HG03039 (cell line): ENCODE results near the gene SEH1L.
"Not testable (repeated sequence)": the region's sequence is repeated elsewhere in the genome, so short reads cannot be mapped to it uniquely, and the experiment has no call there.

ENCODE experiments used
- ATAC-seq: cut with Tn5 transposase; IDR thresholded peaks from one replicate; pipeline ENCODE4 v1.9.1; 2021; ENCODE audit warnings: mild to moderate bottlenecking, moderate library complexity; ENCODE audit not compliant: unreplicated experiment

Gene SEH1L

GRCh38 chr18:12943215-12943614 lies 4.6 kb upstream of the SEH1L start:
- no peak for ATAC-seq

GRCh38 chr18:12944709-12945108 lies 3.1 kb upstream of the SEH1L start:
- ATAC-seq = no peak

GRCh38 chr18:12946549-12947284 lies 1.1 kb upstream of the SEH1L start:
- peak; percentile 0 for ATAC-seq

GRCh38 chr18:12948050-12948804 lies 416 bp downstream of the SEH1L start:
- ATAC-seq = peak; percentile 76

GRCh38 chr18:12958478-12958877 lies 10.7 kb downstream of the SEH1L start:
- no peak for ATAC-seq

GRCh38 chr18:12960395-12960794 lies 12.6 kb downstream of the SEH1L start:
- ATAC-seq = no peak

GRCh38 chr18:12960853-12961397 lies 13.1 kb downstream of the SEH1L start:
- no peak for ATAC-seq

GRCh38 chr18:12963069-12963468 lies 15.3 kb downstream of the SEH1L start:
- no peak for ATAC-seq

- ATAC-seq = no peak
Observed at GRCh38 chr18:12968115-12968514, 20.3 kb downstream of the SEH1L start.

GRCh38 chr18:12968619-12969018 lies 20.8 kb downstream of the SEH1L start:
- ATAC-seq = no peak

GRCh38 chr18:12973562-12974213 lies 25.9 kb downstream of the SEH1L start:
- no peak for ATAC-seq

GRCh38 chr18:12975488-12975887 lies 27.7 kb downstream of the SEH1L start:
- ATAC-seq = no peak

- no peak for ATAC-seq
Observed at GRCh38 chr18:12976305-12976704, 28.5 kb downstream of the SEH1L start.

GRCh38 chr18:12980065-12980464 lies 32.3 kb downstream of the SEH1L start:
- not testable (repeated sequence) for ATAC-seq

- no peak for ATAC-seq
Observed at GRCh38 chr18:12989397-12990122, 41.7 kb downstream of the SEH1L start.

- ATAC-seq = no peak
Observed at GRCh38 chr18:12990123-12990475, 42.3 kb downstream of the SEH1L start.

- no peak for ATAC-seq
Observed at GRCh38 chr18:12990641-12990966, 42.8 kb downstream of the SEH1L start.

- ATAC-seq = peak; percentile 86
Observed at GRCh38 chr18:12990967-12991820, 43.4 kb downstream of the SEH1L start, which contains the start of gene CEP192. Gene CEP192 (plus strand): TSS chr18:12991362. CDS start chr18:12999425, 8,063 bp downstream.

- ATAC-seq = no peak
Observed at GRCh38 chr18:12991821-12992179, 44.0 kb downstream of the SEH1L start.

- ATAC-seq = no peak
Observed at GRCh38 chr18:12993439-12993838, 45.6 kb downstream of the SEH1L start.
